ENCODE results near the gene ARID5B.

Gene ARID5B

DNA sequence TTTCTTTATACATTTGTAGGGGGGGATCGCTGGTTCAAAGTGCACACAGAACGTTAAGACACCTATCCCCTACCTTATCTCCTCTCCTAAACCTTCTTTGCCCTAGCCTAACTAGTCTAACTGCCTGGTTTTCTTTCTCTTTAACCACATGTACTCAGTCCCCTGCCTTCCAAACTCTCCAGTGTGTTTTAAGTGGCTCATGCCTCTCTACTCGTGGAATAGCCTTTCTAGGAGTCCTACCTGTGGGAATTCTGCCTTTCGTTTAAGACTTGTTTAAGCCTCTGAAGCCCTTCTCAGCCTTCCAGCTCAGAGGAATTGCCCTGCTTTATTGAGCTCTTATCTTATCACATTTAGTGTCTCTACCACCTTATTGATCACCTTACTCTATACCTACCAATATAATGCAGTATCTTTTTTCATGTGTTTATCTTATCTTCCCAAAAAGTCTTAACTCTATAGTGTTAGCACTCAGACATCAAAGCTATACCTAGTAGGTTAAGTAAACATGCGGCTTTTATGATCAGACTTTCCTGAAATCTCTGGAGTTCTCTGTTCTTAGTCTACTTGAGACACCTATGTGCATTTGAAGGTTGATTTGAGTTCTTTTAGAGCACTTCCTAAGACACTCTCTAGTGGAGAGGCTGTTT lies 50.7 kb downstream of the ARID5B start:
- Histone ChIP-seq H3K4me1 (ENCODE audit: control insufficient read depth, insufficient read depth, low read length) (peaks cover 13% of the 10 kb centered on the region), H3K9me3 (ENCODE audit: control insufficient read depth, insufficient read depth, low read depth, low read length) (no peaks in the 10 kb centered on the region), H3K27ac (ENCODE audit: extremely low read depth, low read depth, low read length) (no peak overlapping the region), H3K36me3 (ENCODE audit: control insufficient read depth in 2 of 2, insufficient read depth in 1 of 2, low read length in 2 of 2) (peaks cover 4 to 11% of the 10 kb centered on the region in 2 experiments; a peak in 2 of 3 replicates), H3K4me3 (ENCODE audit: low read depth, low read length) (no peak overlapping the region)
- POLR2A ChIA-PET = interaction anchor here (0.8 kb wide), 1 partner anchor 49 kb away, joined by 3 read pairs; no protein-coding TSS in a partner anchor
- TF ChIP-seq ZBTB8A (tag by site-specific recombination; IDR thresholded peaks at IDR 0.05) = 0 out of 2 replicates have a peak, but pooled peaks have one; percentile 27
- no peak for TF ChIP-seq ZNF548 (tag by site-specific recombination; IDR thresholded peaks at IDR 0.05)
- peak; percentile 84 for TF ChIP-seq TCF7L2 (IDR thresholded peaks at IDR 0.05; ENCODE audit: borderline replicate concordance, low read depth, low read length)
- CTCF ChIA-PET = no interaction called here

DNA sequence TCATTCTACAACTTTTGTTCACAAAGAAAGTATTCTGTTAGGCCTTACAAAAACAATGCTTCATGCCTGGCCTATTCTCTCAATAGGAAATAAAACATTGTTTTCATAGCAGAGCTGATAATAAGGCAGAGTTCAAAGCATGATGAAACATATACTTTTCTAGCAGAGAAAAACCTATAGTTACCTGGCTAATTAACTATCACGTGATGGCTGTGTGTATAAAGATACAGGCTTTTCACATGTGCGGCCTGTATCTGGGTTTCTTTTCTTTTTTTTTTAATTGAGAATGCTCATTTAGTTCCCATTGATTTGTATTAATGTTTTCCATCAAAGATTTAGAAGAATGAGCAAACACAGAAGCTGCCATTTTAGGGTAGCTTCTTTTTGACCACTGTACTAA lies 51.7 kb downstream of the ARID5B start:
- H3K36me3 ChIP-seq (ENCODE audit: control insufficient read depth in 2 of 2, insufficient read depth in 1 of 2, low read length in 2 of 2) = peaks cover 4 to 14% of the 10 kb centered on the region in 2 experiments; a peak in 2 of 3 replicates
- H3K4me1 ChIP-seq (ENCODE audit: control insufficient read depth, insufficient read depth, low read length) = peaks cover 13% of the 10 kb centered on the region
- H3K9me3 ChIP-seq (ENCODE audit: control insufficient read depth, insufficient read depth, low read depth, low read length) = no peaks in the 10 kb centered on the region
- CTCF ChIA-PET = interaction anchor here (0.6 kb wide), 1 partner anchor 96 kb away, joined by 3 read pairs; no protein-coding TSS in a partner anchor
- no peak for TF ChIP-seq ZNF561 (tag by site-specific recombination; IDR thresholded peaks at IDR 0.05; ENCODE audit: borderline replicate concordance)
- TF ChIP-seq, protein P1, sequence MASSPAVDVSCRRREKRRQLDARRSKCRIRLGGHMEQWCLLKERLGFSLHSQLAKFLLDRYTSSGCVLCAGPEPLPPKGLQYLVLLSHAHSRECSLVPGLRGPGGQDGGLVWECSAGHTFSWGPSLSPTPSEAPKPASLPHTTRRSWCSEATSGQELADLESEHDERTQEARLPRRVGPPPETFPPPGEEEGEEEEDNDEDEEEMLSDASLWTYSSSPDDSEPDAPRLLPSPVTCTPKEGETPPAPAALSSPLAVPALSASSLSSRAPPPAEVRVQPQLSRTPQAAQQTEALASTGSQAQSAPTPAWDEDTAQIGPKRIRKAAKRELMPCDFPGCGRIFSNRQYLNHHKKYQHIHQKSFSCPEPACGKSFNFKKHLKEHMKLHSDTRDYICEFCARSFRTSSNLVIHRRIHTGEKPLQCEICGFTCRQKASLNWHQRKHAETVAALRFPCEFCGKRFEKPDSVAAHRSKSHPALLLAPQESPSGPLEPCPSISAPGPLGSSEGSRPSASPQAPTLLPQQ (tag by site-specific recombination; IDR thresholded peaks at IDR 0.05) = no peak
- no peak for TF ChIP-seq GLI4 (tag by site-specific recombination; IDR thresholded peaks at IDR 0.05)
- TF ChIP-seq ZNF223 (tag by site-specific recombination; IDR thresholded peaks at IDR 0.05) = no peak
- no peak for TF ChIP-seq ZSCAN5A (tag by site-specific recombination; IDR thresholded peaks at IDR 0.05)
- no peak for TF ChIP-seq YY2 (tag by site-specific recombination; IDR thresholded peaks at IDR 0.05)
- TF ChIP-seq, protein P2, sequence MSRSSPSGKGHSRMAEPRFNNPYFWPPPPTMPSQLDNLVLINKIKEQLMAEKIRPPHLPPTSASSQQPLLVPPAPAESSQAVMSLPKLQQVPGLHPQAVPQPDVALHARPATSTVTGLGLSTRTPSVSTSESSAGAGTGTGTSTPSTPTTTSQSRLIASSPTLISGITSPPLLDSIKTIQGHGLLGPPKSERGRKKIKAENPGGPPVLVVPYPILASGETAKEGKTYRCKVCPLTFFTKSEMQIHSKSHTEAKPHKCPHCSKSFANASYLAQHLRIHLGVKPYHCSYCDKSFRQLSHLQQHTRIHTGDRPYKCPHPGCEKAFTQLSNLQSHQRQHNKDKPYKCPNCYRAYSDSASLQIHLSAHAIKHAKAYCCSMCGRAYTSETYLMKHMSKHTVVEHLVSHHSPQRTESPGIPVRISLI (tag by site-specific recombination; IDR thresholded peaks at IDR 0.05) = no peak
- TF ChIP-seq, protein P3, sequence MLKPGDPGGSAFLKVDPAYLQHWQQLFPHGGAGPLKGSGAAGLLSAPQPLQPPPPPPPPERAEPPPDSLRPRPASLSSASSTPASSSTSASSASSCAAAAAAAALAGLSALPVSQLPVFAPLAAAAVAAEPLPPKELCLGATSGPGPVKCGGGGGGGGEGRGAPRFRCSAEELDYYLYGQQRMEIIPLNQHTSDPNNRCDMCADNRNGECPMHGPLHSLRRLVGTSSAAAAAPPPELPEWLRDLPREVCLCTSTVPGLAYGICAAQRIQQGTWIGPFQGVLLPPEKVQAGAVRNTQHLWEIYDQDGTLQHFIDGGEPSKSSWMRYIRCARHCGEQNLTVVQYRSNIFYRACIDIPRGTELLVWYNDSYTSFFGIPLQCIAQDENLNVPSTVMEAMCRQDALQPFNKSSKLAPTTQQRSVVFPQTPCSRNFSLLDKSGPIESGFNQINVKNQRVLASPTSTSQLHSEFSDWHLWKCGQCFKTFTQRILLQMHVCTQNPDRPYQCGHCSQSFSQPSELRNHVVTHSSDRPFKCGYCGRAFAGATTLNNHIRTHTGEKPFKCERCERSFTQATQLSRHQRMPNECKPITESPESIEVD (tag by site-specific recombination; IDR thresholded peaks at IDR 0.05) = no peak
- no peak overlapping the region for H3K27ac ChIP-seq (ENCODE audit: extremely low read depth, low read depth, low read length)
- POLR2A ChIA-PET = no interaction called here
- H3K4me3 ChIP-seq (ENCODE audit: low read depth, low read length) = no peak overlapping the region

DNA sequence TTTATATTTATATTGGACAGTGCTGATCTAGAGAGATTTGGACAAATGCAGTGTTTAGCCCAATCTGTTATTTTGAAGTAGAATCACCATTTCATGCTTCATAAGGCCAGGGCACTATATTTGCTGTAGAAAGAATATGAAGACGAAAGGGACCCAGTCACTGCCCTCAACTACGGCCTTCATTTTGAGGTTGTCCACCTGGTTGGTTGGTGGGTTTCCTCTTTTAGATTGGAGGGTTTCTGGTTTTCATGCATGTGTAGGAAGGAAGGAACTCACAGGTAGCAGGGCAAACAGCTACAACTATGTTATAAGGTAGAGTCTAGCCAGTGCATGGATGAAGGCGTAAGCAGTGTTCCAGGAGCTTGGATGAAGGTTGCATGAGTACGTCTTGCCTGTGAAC lies 56.3 kb downstream of the ARID5B start:
- ChIA-PET POLR2A (no interaction called here), CTCF (interaction anchor here (1.0 kb wide), 1 partner anchor 61 kb away, joined by 4 read pairs; no protein-coding TSS in a partner anchor)
- no peak overlapping the region for H3K27ac ChIP-seq (ENCODE audit: extremely low read depth, low read depth, low read length)
- H3K36me3 ChIP-seq (ENCODE audit: control insufficient read depth in 2 of 2, insufficient read depth in 1 of 2, low read length in 2 of 2) = peaks cover 0 to 4% of the 10 kb centered on the region in 2 experiments; a peak in 1 of 3 replicates
- no peaks in the 10 kb centered on the region for H3K9me3 ChIP-seq (ENCODE audit: control insufficient read depth, insufficient read depth, low read depth, low read length)
- no peak overlapping the region for H3K4me3 ChIP-seq (ENCODE audit: low read depth, low read length)
- TF ChIP-seq ZNF140 (tag by site-specific recombination; IDR thresholded peaks at IDR 0.05) (no peak), ZNF433 (tag by site-specific recombination; IDR thresholded peaks at IDR 0.05; ENCODE audit: low read depth) (no peak), ZNF16 (tag by site-specific recombination; IDR thresholded peaks at IDR 0.05; ENCODE audit: low read depth) (no peak), ZNF266 (tag by site-specific recombination; IDR thresholded peaks at IDR 0.05; ENCODE audit: low read depth) (no peak), ZNF48 (tag by site-specific recombination; IDR thresholded peaks at IDR 0.05) (no peak), ZFHX2 (tag by site-specific recombination; conservative IDR thresholded peaks at IDR 0.05) (no peak), ZNF560 (tag by site-specific recombination; IDR thresholded peaks at IDR 0.05; ENCODE audit: borderline replicate concordance) (no peak)
- TF ChIP-seq, protein P4, sequence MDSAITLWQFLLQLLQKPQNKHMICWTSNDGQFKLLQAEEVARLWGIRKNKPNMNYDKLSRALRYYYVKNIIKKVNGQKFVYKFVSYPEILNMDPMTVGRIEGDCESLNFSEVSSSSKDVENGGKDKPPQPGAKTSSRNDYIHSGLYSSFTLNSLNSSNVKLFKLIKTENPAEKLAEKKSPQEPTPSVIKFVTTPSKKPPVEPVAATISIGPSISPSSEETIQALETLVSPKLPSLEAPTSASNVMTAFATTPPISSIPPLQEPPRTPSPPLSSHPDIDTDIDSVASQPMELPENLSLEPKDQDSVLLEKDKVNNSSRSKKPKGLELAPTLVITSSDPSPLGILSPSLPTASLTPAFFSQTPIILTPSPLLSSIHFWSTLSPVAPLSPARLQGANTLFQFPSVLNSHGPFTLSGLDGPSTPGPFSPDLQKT (IDR thresholded peaks at IDR 0.05; ENCODE audit: borderline replicate concordance, low read depth, low read length) = no peak
- TF ChIP-seq, protein P5, sequence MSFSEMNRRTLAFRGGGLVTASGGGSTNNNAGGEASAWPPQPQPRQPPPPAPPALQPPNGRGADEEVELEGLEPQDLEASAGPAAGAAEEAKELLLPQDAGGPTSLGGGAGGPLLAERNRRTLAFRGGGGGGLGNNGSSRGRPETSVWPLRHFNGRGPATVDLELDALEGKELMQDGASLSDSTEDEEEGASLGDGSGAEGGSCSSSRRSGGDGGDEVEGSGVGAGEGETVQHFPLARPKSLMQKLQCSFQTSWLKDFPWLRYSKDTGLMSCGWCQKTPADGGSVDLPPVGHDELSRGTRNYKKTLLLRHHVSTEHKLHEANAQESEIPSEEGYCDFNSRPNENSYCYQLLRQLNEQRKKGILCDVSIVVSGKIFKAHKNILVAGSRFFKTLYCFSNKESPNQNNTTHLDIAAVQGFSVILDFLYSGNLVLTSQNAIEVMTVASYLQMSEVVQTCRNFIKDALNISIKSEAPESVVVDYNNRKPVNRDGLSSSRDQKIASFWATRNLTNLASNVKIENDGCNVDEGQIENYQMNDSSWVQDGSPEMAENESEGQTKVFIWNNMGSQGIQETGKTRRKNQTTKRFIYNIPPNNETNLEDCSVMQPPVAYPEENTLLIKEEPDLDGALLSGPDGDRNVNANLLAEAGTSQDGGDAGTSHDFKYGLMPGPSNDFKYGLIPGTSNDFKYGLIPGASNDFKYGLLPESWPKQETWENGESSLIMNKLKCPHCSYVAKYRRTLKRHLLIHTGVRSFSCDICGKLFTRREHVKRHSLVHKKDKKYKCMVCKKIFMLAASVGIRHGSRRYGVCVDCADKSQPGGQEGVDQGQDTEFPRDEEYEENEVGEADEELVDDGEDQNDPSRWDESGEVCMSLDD (tag by site-specific recombination; IDR thresholded peaks at IDR 0.05) = no peak
- no peaks in the 10 kb centered on the region for H3K4me1 ChIP-seq (ENCODE audit: control insufficient read depth, insufficient read depth, low read length)

Data from HEK293 (cell line).